ENCODE data around the gene GLOD5. TPM values are rescaled to one million over a fixed set of nuclear protein-coding genes. Genes with fewer than 3 reads are reported as not detected.

The GLOD5 gene
- total and polyA plus RNA-seq, 5 donors, result not detected

- DNase-seq (no peak), ATAC-seq (no peak)
- H3K27me3 ChIP-seq (ENCODE audit: control insufficient read depth, insufficient read depth), result no peaks in the 10 kb centered on the region
- no peak overlapping the region for H3K4me3 ChIP-seq (ENCODE audit: low read length)
- no peaks in the 10 kb centered on the region for H3K4me1 ChIP-seq (ENCODE audit: control insufficient read depth, insufficient read depth, low read length)
- intact Hi-C loops (cut with DNase I), result no loop called here
- WGBS, result 66% methylated on average over 8 of the region's 8 CpGs
- no peaks in the 10 kb centered on the region for H3K9me3 ChIP-seq (ENCODE audit: control insufficient read depth, low read length)
- H3K27ac ChIP-seq (ENCODE audit: low read length), result no peak overlapping the region
Measured at GRCh38 chrX:48754238-48754637, 7.3 kb upstream of the GLOD5 start.

- Histone ChIP-seq H3K9me3 (ENCODE audit: control insufficient read depth, low read length) (no peaks in the 10 kb centered on the region), H3K4me1 (ENCODE audit: control insufficient read depth, insufficient read depth, low read length) (no peaks in the 10 kb centered on the region), H3K4me3 (ENCODE audit: low read length) (no peak overlapping the region), H3K27me3 (ENCODE audit: control insufficient read depth, insufficient read depth) (no peaks in the 10 kb centered on the region), H3K27ac (ENCODE audit: low read length) (no peak overlapping the region)
- DNase-seq (no peak), ATAC-seq (no peak)
- intact Hi-C loops (cut with DNase I), result no loop called here
- WGBS, result 81% methylated on average over 6 of the region's 6 CpGs
Measured at GRCh38 chrX:48769230-48769629, 7.7 kb downstream of the GLOD5 start.

- no peak overlapping the region for H3K4me3 ChIP-seq (ENCODE audit: low read length)
- no peaks in the 10 kb centered on the region for H3K27me3 ChIP-seq (ENCODE audit: control insufficient read depth, insufficient read depth)
- ATAC-seq (no peak), DNase-seq (no peak)
- no peak overlapping the region for H3K27ac ChIP-seq (ENCODE audit: low read length)
- H3K9me3 ChIP-seq (ENCODE audit: control insufficient read depth, low read length), result no peaks in the 10 kb centered on the region
- no peaks in the 10 kb centered on the region for H3K4me1 ChIP-seq (ENCODE audit: control insufficient read depth, insufficient read depth, low read length)
- intact Hi-C loops (cut with DNase I), result no loop called here
- WGBS, result 77% methylated on average over 6 of the region's 6 CpGs
Measured at GRCh38 chrX:48770296-48770695, 8.7 kb downstream of the GLOD5 start.

DNA sequence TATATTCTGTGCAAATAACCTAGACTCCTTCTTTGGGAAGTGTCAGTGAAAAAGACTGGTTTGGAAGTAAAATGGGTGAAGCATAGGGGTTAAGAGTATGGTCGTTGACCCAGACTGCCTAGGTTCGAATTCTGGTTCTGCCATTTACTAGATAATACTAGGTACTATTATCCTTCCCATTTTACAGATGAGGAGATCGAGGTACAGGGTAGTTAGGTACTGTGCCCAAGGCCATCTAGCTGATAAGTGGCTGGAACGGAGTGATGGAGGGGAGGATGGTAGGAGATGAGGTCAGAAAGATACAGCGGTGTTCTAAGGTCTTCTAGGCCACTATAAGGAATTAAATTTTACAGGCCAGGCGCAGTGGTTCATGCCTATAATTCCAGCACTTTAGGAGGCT lies 11.1 kb downstream of the GLOD5 start:
- no peaks in the 10 kb centered on the region for H3K4me1 ChIP-seq (ENCODE audit: control insufficient read depth, insufficient read depth, low read length)
- ATAC-seq (no peak), DNase-seq (no peak)
- intact Hi-C loops (cut with DNase I), result no loop called here
- no peak overlapping the region for H3K27ac ChIP-seq (ENCODE audit: low read length)
- 83% methylated on average over 6 of the region's 6 CpGs for WGBS
- H3K27me3 ChIP-seq (ENCODE audit: control insufficient read depth, insufficient read depth), result no peaks in the 10 kb centered on the region
- no peaks in the 10 kb centered on the region for H3K9me3 ChIP-seq (ENCODE audit: control insufficient read depth, low read length)
- no peak overlapping the region for H3K4me3 ChIP-seq (ENCODE audit: low read length)

- Histone ChIP-seq H3K4me3 (ENCODE audit: low read length) (no peak overlapping the region), H3K4me1 (ENCODE audit: control insufficient read depth, insufficient read depth, low read length) (no peaks in the 10 kb centered on the region), H3K27me3 (ENCODE audit: control insufficient read depth, insufficient read depth) (no peaks in the 10 kb centered on the region), H3K9me3 (ENCODE audit: control insufficient read depth, low read length) (no peaks in the 10 kb centered on the region), H3K27ac (ENCODE audit: low read length) (no peak overlapping the region)
- intact Hi-C loops (cut with DNase I), result no loop called here
- ATAC-seq, result no peak
- no peak for DNase-seq
- WGBS, result 72% methylated on average over 13 of the region's 13 CpGs
Measured at GRCh38 chrX:48776818-48777439, 15.4 kb downstream of the GLOD5 start.

- no peak overlapping the region for H3K27ac ChIP-seq (ENCODE audit: low read length)
- H3K9me3 ChIP-seq (ENCODE audit: control insufficient read depth, low read length), result no peaks in the 10 kb centered on the region
- WGBS, result 81% methylated on average over 7 of the region's 7 CpGs
- H3K27me3 ChIP-seq (ENCODE audit: control insufficient read depth, insufficient read depth), result no peaks in the 10 kb centered on the region
- H3K4me1 ChIP-seq (ENCODE audit: control insufficient read depth, insufficient read depth, low read length), result no peaks in the 10 kb centered on the region
- ATAC-seq (no peak), DNase-seq (no peak)
- H3K4me3 ChIP-seq (ENCODE audit: low read length), result no peak overlapping the region
- intact Hi-C loops (cut with DNase I), result no loop called here
Measured at GRCh38 chrX:48779399-48779798, 17.9 kb downstream of the GLOD5 start.

DNA sequence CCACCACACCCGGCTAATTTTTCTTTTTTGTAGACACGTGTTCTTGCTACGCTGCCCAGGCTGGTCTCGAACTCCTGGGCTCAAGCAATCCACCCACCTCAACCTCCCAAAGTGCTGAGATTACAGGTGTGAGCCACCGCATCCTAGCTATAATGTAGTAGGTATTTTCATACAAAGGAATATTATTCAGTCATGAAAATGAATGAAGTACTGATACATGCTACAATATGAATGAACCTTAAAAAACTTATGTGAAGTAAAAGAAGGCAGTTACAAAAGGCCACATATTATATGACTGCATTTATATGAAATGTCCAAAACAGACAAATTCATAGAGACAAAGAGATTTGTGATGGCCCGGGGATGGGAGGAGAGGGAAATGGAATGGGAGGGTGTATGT lies 20.2 kb downstream of the GLOD5 start:
- intact Hi-C loops (cut with DNase I), result no loop called here
- no peak for ATAC-seq
- WGBS, result 93% methylated on average over 6 of the region's 6 CpGs
- Histone ChIP-seq H3K27me3 (ENCODE audit: control insufficient read depth, insufficient read depth) (no peaks in the 10 kb centered on the region), H3K4me1 (ENCODE audit: control insufficient read depth, insufficient read depth, low read length) (no peaks in the 10 kb centered on the region), H3K9me3 (ENCODE audit: control insufficient read depth, low read length) (no peaks in the 10 kb centered on the region), H3K27ac (ENCODE audit: low read length) (no peak overlapping the region), H3K4me3 (ENCODE audit: low read length) (no peak overlapping the region)
- no peak for DNase-seq

- no peak overlapping the region for H3K4me3 ChIP-seq (ENCODE audit: low read length)
- no peaks in the 10 kb centered on the region for H3K4me1 ChIP-seq (ENCODE audit: control insufficient read depth, insufficient read depth, low read length)
- no peaks in the 10 kb centered on the region for H3K9me3 ChIP-seq (ENCODE audit: control insufficient read depth, low read length)
- 77% methylated on average over 2 of the region's 2 CpGs for whole genome bisulfite sequencing
- intact Hi-C loops (cut with DNase I), result no loop called here
- no peaks in the 10 kb centered on the region for H3K27me3 ChIP-seq (ENCODE audit: control insufficient read depth, insufficient read depth)
- H3K27ac ChIP-seq (ENCODE audit: low read length), result no peak overlapping the region
- DNase-seq (no peak), ATAC-seq (no peak)
Measured at GRCh38 chrX:48782216-48782615, 20.7 kb downstream of the GLOD5 start.

GRCh38 chrX:48782795-48783194 lies 21.2 kb downstream of the GLOD5 start:
- intact Hi-C loops (cut with DNase I), result no loop called here
- Histone ChIP-seq H3K9me3 (ENCODE audit: control insufficient read depth, low read length) (no peaks in the 10 kb centered on the region), H3K27ac (ENCODE audit: low read length) (no peak overlapping the region), H3K4me1 (ENCODE audit: control insufficient read depth, insufficient read depth, low read length) (no peaks in the 10 kb centered on the region), H3K27me3 (ENCODE audit: control insufficient read depth, insufficient read depth) (no peaks in the 10 kb centered on the region), H3K4me3 (ENCODE audit: low read length) (no peak overlapping the region)
- WGBS, result 62% methylated on average over 13 of the region's 13 CpGs
- no peak for ATAC-seq
- no peak for DNase-seq

DNA sequence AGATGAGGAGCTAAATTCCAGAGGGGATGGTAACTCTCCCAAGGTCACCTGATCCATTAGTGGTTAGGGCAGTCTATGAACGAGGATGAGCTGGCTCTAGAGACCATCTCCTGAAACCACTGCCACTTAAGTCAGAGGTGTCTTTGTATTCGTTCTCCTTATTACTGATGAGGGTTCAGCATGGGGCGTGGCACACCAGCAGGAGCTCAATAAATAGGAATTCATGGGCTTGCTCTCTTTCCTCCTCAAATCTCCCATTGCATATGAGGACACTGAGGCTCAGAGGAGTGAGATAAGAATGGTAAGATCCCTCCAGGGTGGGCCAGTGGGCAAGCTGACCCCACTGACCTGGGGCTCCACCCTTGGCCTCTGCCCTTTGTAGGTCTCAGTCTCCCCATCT lies 23.2 kb downstream of the GLOD5 start:
- intact Hi-C loops (cut with DNase I), result no loop called here
- WGBS, result 60% methylated on average over 3 of the region's 3 CpGs

GRCh38 chrX:48785186-48785539 lies 23.6 kb downstream of the GLOD5 start:
- Histone ChIP-seq H3K27me3 (ENCODE audit: control insufficient read depth, insufficient read depth) (no peaks in the 10 kb centered on the region), H3K4me1 (ENCODE audit: control insufficient read depth, insufficient read depth, low read length) (no peaks in the 10 kb centered on the region), H3K9me3 (ENCODE audit: control insufficient read depth, low read length) (no peaks in the 10 kb centered on the region), H3K4me3 (ENCODE audit: low read length) (no peak overlapping the region), H3K27ac (ENCODE audit: low read length) (no peak overlapping the region)
- intact Hi-C loops (cut with DNase I), result no loop called here
- 100% methylated on average over 1 of the region's 1 CpG for WGBS
- no peak for ATAC-seq
- no peak for DNase-seq

More for the DNA sequence above, 23.2 kb downstream of the GLOD5 start:
- ATAC-seq (no peak), DNase-seq (no peak)
- no peak overlapping the region for H3K27ac ChIP-seq (ENCODE audit: low read length)
- H3K4me1 ChIP-seq (ENCODE audit: control insufficient read depth, insufficient read depth, low read length), result no peaks in the 10 kb centered on the region
- no peaks in the 10 kb centered on the region for H3K27me3 ChIP-seq (ENCODE audit: control insufficient read depth, insufficient read depth)
- H3K4me3 ChIP-seq (ENCODE audit: low read length), result no peak overlapping the region
- H3K9me3 ChIP-seq (ENCODE audit: control insufficient read depth, low read length), result no peaks in the 10 kb centered on the region

- WGBS, result 72% methylated on average over 16 of the region's 16 CpGs
- ATAC-seq (no peak), DNase-seq (no peak)
- no peaks in the 10 kb centered on the region for H3K27me3 ChIP-seq (ENCODE audit: control insufficient read depth, insufficient read depth)
- no peaks in the 10 kb centered on the region for H3K9me3 ChIP-seq (ENCODE audit: control insufficient read depth, low read length)
- no peaks in the 10 kb centered on the region for H3K4me1 ChIP-seq (ENCODE audit: control insufficient read depth, insufficient read depth, low read length)
- intact Hi-C loops (cut with DNase I), result no loop called here
- no peak overlapping the region for H3K4me3 ChIP-seq (ENCODE audit: low read length)
- H3K27ac ChIP-seq (ENCODE audit: low read length), result no peak overlapping the region
Measured at GRCh38 chrX:48785540-48786214, 24.1 kb downstream of the GLOD5 start.

All from right cardiac atrium (tissue), 5 donors.